ENCODE measurements around the gene SLC22A23. TPM values are rescaled to one million over a fixed set of nuclear protein-coding genes. Genes with fewer than 3 reads are reported as not detected.

Gene SLC22A23
- polyA plus RNA-seq, 1 donor (not counting 4 experiments of a cell fraction or from before 2014, with no cell fraction given) = 4.3 TPM

GRCh38 chr6:3428247-3428646 lies 28.6 kb downstream of the SLC22A23 start:
- DNase-seq (ENCODE audit: low read depth, low spot score) = no peak
- Histone ChIP-seq H3K9ac (ENCODE audit: control insufficient read depth, extremely low read depth, insufficient read depth, low read length) (peak overlapping the region; percentile 26), H2AFZ (ENCODE audit: control insufficient read depth, low read length) (no peak overlapping the region), H3K4me1 (ENCODE audit: control insufficient read depth, extremely low read depth, insufficient read depth, low read length) (peaks cover 50% of the 10 kb centered on the region), H3K4me3 (ENCODE audit: control insufficient read depth in 2 of 3, extremely low read depth in 1 of 3, insufficient read depth in 2 of 3, low read depth in 1 of 3, low read length in 3 of 3) (peak overlapping the region in 1 of 3 experiments; percentile 22), H3K79me2 (ENCODE audit: control insufficient read depth, insufficient read depth, low read length) (no peaks in the 10 kb centered on the region), H3K27me3 (ENCODE audit: control insufficient read depth, extremely low read depth, insufficient read depth, low read length) (no peaks in the 10 kb centered on the region), H3K4me2 (ENCODE audit: control insufficient read depth, extremely low read depth, insufficient read depth, low read depth, low read length) (peak overlapping the region; percentile 56), H3K36me3 (ENCODE audit: control insufficient read depth in 2 of 2, extremely low read depth in 1 of 2, insufficient read depth in 2 of 2, low read length in 2 of 2) (no peaks in the 10 kb centered on the region), H3K27ac (ENCODE audit: control insufficient read depth, insufficient read depth, low read length) (no peak overlapping the region), H3K9me1 (ENCODE audit: control insufficient read depth, extremely low read depth, insufficient read depth, low read length) (peaks cover 2% of the 10 kb centered on the region), H4K20me1 (ENCODE audit: control insufficient read depth, extremely low read depth, insufficient read depth, low read length) (no peaks in the 10 kb centered on the region), H3K9me3 (ENCODE audit: control insufficient read depth, low read depth, low read length) (no peaks in the 10 kb centered on the region)
- TF ChIP-seq CTCF (optimal IDR thresholded peaks at IDR 0.05 in 1 of 3, IDR thresholded peaks at IDR 0.05 in 1 of 3, conservative IDR thresholded peaks at IDR 0.05 in 1 of 3; ENCODE audit: extremely low read depth in 1 of 3, insufficient read depth in 2 of 3, low read length in 3 of 3) (no peak), EZH2 (IDR thresholded peaks at IDR 0.05; ENCODE audit: low read length) (no peak)
- FAIRE-seq = no peak
- dilution Hi-C loops (cut with MboI; ENCODE audit: extremely low pct_ligation_motif_present, low sequenced_read_pairs) = no loop called here

- Histone ChIP-seq H3K9me3 (ENCODE audit: control insufficient read depth, low read depth, low read length) (no peaks in the 10 kb centered on the region), H3K4me3 (ENCODE audit: control insufficient read depth in 2 of 3, extremely low read depth in 1 of 3, insufficient read depth in 2 of 3, low read depth in 1 of 3, low read length in 3 of 3) (peak overlapping the region in 1 of 3 experiments; percentile 22), H3K27me3 (ENCODE audit: control insufficient read depth, extremely low read depth, insufficient read depth, low read length) (no peaks in the 10 kb centered on the region), H3K9me1 (ENCODE audit: control insufficient read depth, extremely low read depth, insufficient read depth, low read length) (peaks cover 2% of the 10 kb centered on the region), H4K20me1 (ENCODE audit: control insufficient read depth, extremely low read depth, insufficient read depth, low read length) (no peaks in the 10 kb centered on the region), H3K4me1 (ENCODE audit: control insufficient read depth, extremely low read depth, insufficient read depth, low read length) (peaks cover 44% of the 10 kb centered on the region), H3K36me3 (ENCODE audit: control insufficient read depth in 2 of 2, extremely low read depth in 1 of 2, insufficient read depth in 2 of 2, low read length in 2 of 2) (no peaks in the 10 kb centered on the region), H3K4me2 (ENCODE audit: control insufficient read depth, extremely low read depth, insufficient read depth, low read depth, low read length) (peak overlapping the region; percentile 56), H2AFZ (ENCODE audit: control insufficient read depth, low read length) (peak overlapping the region; percentile 28), H3K27ac (ENCODE audit: control insufficient read depth, insufficient read depth, low read length) (no peak overlapping the region), H3K79me2 (ENCODE audit: control insufficient read depth, insufficient read depth, low read length) (no peaks in the 10 kb centered on the region), H3K9ac (ENCODE audit: control insufficient read depth, extremely low read depth, insufficient read depth, low read length) (peak overlapping the region; percentile 41)
- DNase-seq (ENCODE audit: low read depth, low spot score) (no peak), FAIRE-seq (no peak)
- dilution Hi-C loops (cut with MboI; ENCODE audit: extremely low pct_ligation_motif_present, low sequenced_read_pairs) = no loop called here
- TF ChIP-seq EZH2 (IDR thresholded peaks at IDR 0.05; ENCODE audit: low read length) (no peak), CTCF (optimal IDR thresholded peaks at IDR 0.05 in 1 of 3, IDR thresholded peaks at IDR 0.05 in 1 of 3, conservative IDR thresholded peaks at IDR 0.05 in 1 of 3; ENCODE audit: extremely low read depth in 1 of 3, insufficient read depth in 2 of 3, low read length in 3 of 3) (peak in 1 of 3 experiments; percentile 10)
Observed at GRCh38 chr6:3427687-3428085, 29.2 kb downstream of the SLC22A23 start.

Measured in keratinocyte (primary cell).